A549 (cell line): ENCODE data around the gene TUBA4A. TPM values are rescaled to one million over a fixed set of nuclear protein-coding genes. Genes with fewer than 3 reads are reported as not detected.

Source experiments
- ATAC-seq, 2 experiments: fragments of 200-7000 bp in 1 of 2; fragments of >200 bp in 1 of 2; cut with Nextera tagmentation in 1 of 2; cut with Tn5 transposase in 1 of 2; 3 replicates each; pipeline versions ENCODE4 v1.8.0 to v1.9.1; 2018 to 2020; ENCODE audit warnings: mild to moderate bottlenecking in 1 of 2, moderate library complexity in 1 of 2
- CTCF ChIA-PET: fragments of 300-600 bp; sonication (Branson Sonifier 250); formaldehyde crosslinking; extraction: SDS; loops from one replicate; lab custom pipeline; 2021; ENCODE audit warnings: antibody characterized with exemption, inconsistent platforms; lab: Yijun Ruan, JAX
- POLR2A ChIA-PET: fragments of 350-600 bp; formaldehyde crosslinking; extraction: SDS; loops from one replicate; lab custom pipeline; 2021; ENCODE audit warnings: antibody characterized with exemption, inconsistent platforms; lab: Yijun Ruan, JAX
- DNase-seq, 2 experiments: peaks; one replicate each; pipeline versions ENCODE4 v3.0.0 to v3.0.0-alpha.2; 2011 to 2016; ENCODE audit warnings: low read depth in 1 of 2, low spot score in 1 of 2
- FAIRE-seq: peaks from 2 replicates; lab custom pipeline; 2011; peaks lifted over from hg19 to GRCh38; lab: Jason Lieb, UNC
- H3K27ac ChIP-seq, 2 experiments: fragments of >200 bp; sonication (Bioruptor Twin); formaldehyde crosslinking; 3 replicates each; pipeline ENCODE4 v1.5.1; 2016 to 2017
- H3K4me1 ChIP-seq: fragments of >200 bp; sonication (Bioruptor Twin); formaldehyde crosslinking; 3 replicates; pipeline ENCODE4 v1.6.1; 2016
- H3K4me2 ChIP-seq: fragments of >200 bp; sonication (Bioruptor Twin); formaldehyde crosslinking; 3 replicates; pipeline ENCODE4 v1.6.1; 2016
- H3K4me3 ChIP-seq: fragments of >200 bp; sonication (Bioruptor Twin); formaldehyde crosslinking; 3 replicates; pipeline ENCODE4 v1.5.1; 2016
- H3K9me3 ChIP-seq: fragments of >200 bp; sonication (Bioruptor Twin); formaldehyde crosslinking; 3 replicates; pipeline ENCODE4 v1.6.1; 2016
- ATOH8 ChIP-seq: fragments of 250-450 bp; sonication (Bioruptor Pico); IDR thresholded peaks from 2 replicates; pipeline ENCODE4 v1.5.0; 2020; ENCODE audit warnings: low read depth, mild to moderate bottlenecking, moderate library complexity
- CBX8 ChIP-seq: fragments of 200-600 bp; sonication (generic); IDR thresholded peaks from 2 replicates; pipeline ENCODE4 v1.6.1; 2016
- CEBPB ChIP-seq, 2 experiments: fragments of >200 bp in 1 of 2; sonication (Bioruptor Twin) in 1 of 2; formaldehyde crosslinking in 1 of 2; IDR thresholded peaks; 2 replicates each; pipeline ENCODE4 v1.6.1; 2012 to 2016
- CTCF ChIP-seq: fragments of >200 bp; sonication (Bioruptor Twin); formaldehyde crosslinking; IDR thresholded peaks from 3 replicates; pipeline ENCODE4 v1.5.1; 2016
- E2F6 ChIP-seq: IDR thresholded peaks from 2 replicates; pipeline ENCODE4 v1.6.1; 2012; ENCODE audit warnings: low read depth, borderline replicate concordance
- ELK1 ChIP-seq: fragments of 150-350 bp; IDR thresholded peaks from 2 replicates; pipeline ENCODE4 v1.6.1; 2014; ENCODE audit warnings: low read depth, mild to moderate bottlenecking, low read length
- EP300 ChIP-seq, 2 experiments: fragments of >200 bp; sonication (Bioruptor Twin); formaldehyde crosslinking; IDR thresholded peaks; 2 replicates in 1 of 2; 3 replicates in 1 of 2; pipeline ENCODE4 v1.6.1; 2016 to 2017
- FOXS1 ChIP-seq: fragments of 250-450 bp; sonication (Bioruptor Pico); IDR thresholded peaks from 2 replicates; pipeline ENCODE4 v1.5.0; 2020; ENCODE audit warnings: mild to moderate bottlenecking, moderate library complexity
- GATA3 ChIP-seq: IDR thresholded peaks from 2 replicates; pipeline ENCODE4 v1.6.1; 2012; ENCODE audit warnings: borderline replicate concordance
- HES2 ChIP-seq: fragments of >200 bp; sonication (Bioruptor Twin); formaldehyde crosslinking; IDR thresholded peaks from 2 replicates; pipeline ENCODE4 v1.6.1; 2016
- HOXB5 ChIP-seq: fragments of 250-450 bp; sonication (Bioruptor Pico); IDR thresholded peaks from 2 replicates; pipeline ENCODE4 v1.5.0; 2020; ENCODE audit warnings: mild to moderate bottlenecking, moderate library complexity
- JUN ChIP-seq, 2 experiments: fragments of >200 bp; sonication (Bioruptor Twin); formaldehyde crosslinking; IDR thresholded peaks; 2 replicates in 1 of 2; 3 replicates in 1 of 2; pipeline ENCODE4 v1.6.1; 2016 to 2017
- JUNB ChIP-seq: fragments of >200 bp; sonication (Bioruptor Twin); formaldehyde crosslinking; IDR thresholded peaks from 2 replicates; pipeline ENCODE4 v1.6.1; 2016
- KDM1A ChIP-seq: fragments of 200-600 bp; sonication (generic); IDR thresholded peaks from 2 replicates; pipeline ENCODE4 v1.6.1; 2016; ENCODE audit warnings: low read depth, mild to moderate bottlenecking
- MAFK ChIP-seq: fragments of 450-650 bp; IDR thresholded peaks from 2 replicates; pipeline ENCODE4 v1.6.1; 2014; ENCODE audit not compliant: partially characterized antibody
- MAX ChIP-seq: IDR thresholded peaks from 2 replicates; pipeline ENCODE4 v1.6.1; 2012
- NPAS2 ChIP-seq: fragments of 250-450 bp; sonication (Bioruptor Pico); IDR thresholded peaks from 2 replicates; pipeline ENCODE4 v1.8.0; 2022; ENCODE audit warnings: mild to moderate bottlenecking, moderate library complexity, borderline replicate concordance
- PHF8 ChIP-seq: fragments of 200-600 bp; sonication (generic); IDR thresholded peaks from 2 replicates; pipeline ENCODE4 v1.6.1; 2016; ENCODE audit warnings: low read depth, mild to moderate bottlenecking, antibody characterized with exemption, moderate library complexity, borderline replicate concordance
- POLR2A ChIP-seq: IDR thresholded peaks from 2 replicates; pipeline ENCODE4 v1.6.1; 2012; ENCODE audit warnings: mild to moderate bottlenecking, low read length
- POLR2AphosphoS2 ChIP-seq: conservative IDR thresholded peaks from 2 replicates; pipeline ENCODE4 v1.6.1; 2012; ENCODE audit warnings: low read length, improper control_type of control experiment, inconsistent platforms
- RARB ChIP-seq: fragments of 250-450 bp; sonication (Bioruptor Pico); IDR thresholded peaks from 2 replicates; pipeline ENCODE4 v1.8.0; 2021; ENCODE audit warnings: mild to moderate bottlenecking, moderate library complexity
- RCOR1 ChIP-seq: fragments of 150-350 bp; IDR thresholded peaks from 2 replicates; pipeline ENCODE4 v1.6.1; 2014; ENCODE audit warnings: antibody characterized with exemption, low read length, low read depth
- REST ChIP-seq: fragments of 200-600 bp; sonication (generic); IDR thresholded peaks from 2 replicates; pipeline ENCODE4 v1.6.1; 2016; ENCODE audit warnings: antibody characterized with exemption, mild to moderate bottlenecking, moderate library complexity
- SREBF2 ChIP-seq: fragments of 450-650 bp; IDR thresholded peaks from 2 replicates; pipeline ENCODE4 v1.6.1; 2014; ENCODE audit warnings: mild to moderate bottlenecking, moderate library complexity
- WGBS: methylation state at CpG from one replicate; pipeline ENCODE4 v1.1.6; 2017; ENCODE audit errors: missing lambda C conversion rate; 5-methylcytosine and 5-hydroxymethylcytosine counted together
- polyA plus RNA-seq, 4 experiments: library from polyadenylated mRNA; depleted of rRNA in 3 of 4; stranded (reverse); fragments of >200 nt; fragmentation: RNase III in 1 of 4; extraction: RNeasy Plus Mini Kit Qiagen cat#74134 plus additional on column Dnase treatment in 1 of 4; gene quantifications; 2 replicates in 3 of 4; 3 replicates in 1 of 4; pipeline ENCODE4 v1.2.3, GENCODE V29; 2011 to 2017

Gene TUBA4A
- polyA plus RNA-seq, 2 of the 4 experiments (the other 2 are of a cell fraction): 222 to 450 TPM

GRCh38 chr2:219213486-219214071 is 40.1 kb downstream of the TUBA4A start:
- no peak overlapping the region for H3K27ac ChIP-seq
- H3K4me3 ChIP-seq: no peak overlapping the region
- no peak for TF ChIP-seq FOXS1 (CRISPR knock-in tag)
- TF ChIP-seq ELK1: no peak
- no peak for TF ChIP-seq REST
- TF ChIP-seq CEBPB (IDR thresholded peaks at IDR 0.05): no peak
- TF ChIP-seq JUN (IDR thresholded peaks at IDR 0.05): no peak
- no peak for TF ChIP-seq GATA3
- no peak for TF ChIP-seq RARB
- TF ChIP-seq PHF8: no peak
- no peak for TF ChIP-seq ATOH8
- no peak for TF ChIP-seq RCOR1
- TF ChIP-seq CBX8: no peak
- no peak for TF ChIP-seq E2F6
- no peak for TF ChIP-seq EP300 (IDR thresholded peaks at IDR 0.05)
- no peak for TF ChIP-seq POLR2A
- no peak for TF ChIP-seq POLR2AphosphoS2
- TF ChIP-seq MAFK: no peak
- no peak for TF ChIP-seq MAX
- no peak for TF ChIP-seq HES2
- TF ChIP-seq KDM1A: no peak
- TF ChIP-seq JUNB: no peak
- TF ChIP-seq, all 56 proteins: peak for 0
- no peaks in the 10 kb centered on the region for H3K9me3 ChIP-seq
- no peak overlapping the region for H3K4me2 ChIP-seq
- DNase-seq (no peak), FAIRE-seq (no peak), ATAC-seq (no peak)
- H3K4me1 ChIP-seq: peaks cover 23% of the 10 kb centered on the region
- ChIA-PET POLR2A (no interaction called here), CTCF (interaction anchor here (1.0 to 8.6 kb wide), 6 partner anchors 37 to 138 kb away, joined by 3 to 56 read pairs (median 4); partner anchors contain the start of gene DNAJB2)
- WGBS: 93% methylated on average over 10 of the region's 10 CpGs

GRCh38 chr2:219213026-219213415 is 40.7 kb downstream of the TUBA4A start:
- no peaks in the 10 kb centered on the region for H3K9me3 ChIP-seq
- WGBS: 92% methylated on average over 7 of the region's 8 CpGs
- no peak for FAIRE-seq
- no peak overlapping the region for H3K27ac ChIP-seq
- no peak overlapping the region for H3K4me2 ChIP-seq
- ATAC-seq: no peak
- peaks cover 26% of the 10 kb centered on the region for H3K4me1 ChIP-seq
- POLR2A ChIA-PET: no interaction called here
- CTCF ChIA-PET: interaction anchor here (0.8 to 8.6 kb wide), 7 partner anchors 37 to 139 kb away, joined by 3 to 56 read pairs (median 4); partner anchors contain the start of gene DNAJB2
- no peak for DNase-seq
- H3K4me3 ChIP-seq: no peak overlapping the region
- TF ChIP-seq ELK1 (no peak), SREBF2 (no peak), CTCF (no peak), HOXB5 (CRISPR knock-in tag) (no peak), NPAS2 (no peak)
